A549 (cell line): ENCODE data around the gene DENND2D. TPM values are rescaled to one million over a fixed set of nuclear protein-coding genes. Genes with fewer than 3 reads are reported as not detected.

Experiments used
- ATAC-seq, 2 experiments: fragments of 200-7000 bp in 1 of 2; fragments of >200 bp in 1 of 2; cut with Nextera tagmentation in 1 of 2; cut with Tn5 transposase in 1 of 2; 3 replicates each; pipeline versions ENCODE4 v1.8.0 to v1.9.1; 2018 to 2020; ENCODE audit warnings: mild to moderate bottlenecking in 1 of 2, moderate library complexity in 1 of 2
- CTCF ChIA-PET: fragments of 300-600 bp; sonication (Branson Sonifier 250); formaldehyde crosslinking; extraction: SDS; loops from one replicate; lab custom pipeline; 2021; ENCODE audit warnings: antibody characterized with exemption, inconsistent platforms; lab: Yijun Ruan, JAX
- POLR2A ChIA-PET: fragments of 350-600 bp; formaldehyde crosslinking; extraction: SDS; loops from one replicate; lab custom pipeline; 2021; ENCODE audit warnings: antibody characterized with exemption, inconsistent platforms; lab: Yijun Ruan, JAX
- DNase-seq, 2 experiments: peaks; one replicate each; pipeline versions ENCODE4 v3.0.0 to v3.0.0-alpha.2; 2011 to 2016; ENCODE audit warnings: low read depth in 1 of 2, low spot score in 1 of 2
- FAIRE-seq: peaks from 2 replicates; lab custom pipeline; 2011; peaks lifted over from hg19 to GRCh38; lab: Jason Lieb, UNC
- H3K27ac ChIP-seq, 2 experiments: fragments of >200 bp; sonication (Bioruptor Twin); formaldehyde crosslinking; 3 replicates each; pipeline ENCODE4 v1.5.1; 2016 to 2017
- H3K4me1 ChIP-seq: fragments of >200 bp; sonication (Bioruptor Twin); formaldehyde crosslinking; 3 replicates; pipeline ENCODE4 v1.6.1; 2016
- H3K4me2 ChIP-seq: fragments of >200 bp; sonication (Bioruptor Twin); formaldehyde crosslinking; 3 replicates; pipeline ENCODE4 v1.6.1; 2016
- H3K4me3 ChIP-seq: fragments of >200 bp; sonication (Bioruptor Twin); formaldehyde crosslinking; 3 replicates; pipeline ENCODE4 v1.5.1; 2016
- H3K9me3 ChIP-seq: fragments of >200 bp; sonication (Bioruptor Twin); formaldehyde crosslinking; 3 replicates; pipeline ENCODE4 v1.6.1; 2016
- ATOH8 ChIP-seq: fragments of 250-450 bp; sonication (Bioruptor Pico); IDR thresholded peaks from 2 replicates; pipeline ENCODE4 v1.5.0; 2020; ENCODE audit warnings: low read depth, mild to moderate bottlenecking, moderate library complexity
- BHLHE40 ChIP-seq: IDR thresholded peaks from 2 replicates; pipeline ENCODE4 v1.6.1; 2012; ENCODE audit warnings: low read depth, low read length, inconsistent platforms
- CEBPB ChIP-seq, 2 experiments: fragments of >200 bp in 1 of 2; sonication (Bioruptor Twin) in 1 of 2; formaldehyde crosslinking in 1 of 2; IDR thresholded peaks; 2 replicates each; pipeline ENCODE4 v1.6.1; 2012 to 2016
- EHMT2 ChIP-seq: fragments of 200-600 bp; sonication (generic); IDR thresholded peaks from 2 replicates; pipeline ENCODE4 v1.6.1; 2016; ENCODE audit warnings: antibody characterized with exemption, low read depth, mild to moderate bottlenecking, moderate library complexity
- EP300 ChIP-seq, 2 experiments: fragments of >200 bp; sonication (Bioruptor Twin); formaldehyde crosslinking; IDR thresholded peaks; 2 replicates in 1 of 2; 3 replicates in 1 of 2; pipeline ENCODE4 v1.6.1; 2016 to 2017
- FOSB ChIP-seq: fragments of 250-450 bp; sonication (Bioruptor Pico); IDR thresholded peaks from 2 replicates; pipeline ENCODE4 v1.5.0; 2020; ENCODE audit warnings: mild to moderate bottlenecking, moderate library complexity
- FOSL2 ChIP-seq, 2 experiments: fragments of 450-650 bp in 1 of 2; fragments of >200 bp in 1 of 2; sonication (Bioruptor Twin) in 1 of 2; formaldehyde crosslinking; IDR thresholded peaks; 2 replicates each; pipeline versions ENCODE4 v1.5.0 to v1.6.1; 2016 to 2020; ENCODE audit warnings: mild to moderate bottlenecking in 1 of 2, moderate library complexity in 1 of 2
- FOXS1 ChIP-seq: fragments of 250-450 bp; sonication (Bioruptor Pico); IDR thresholded peaks from 2 replicates; pipeline ENCODE4 v1.5.0; 2020; ENCODE audit warnings: mild to moderate bottlenecking, moderate library complexity
- GATA3 ChIP-seq: IDR thresholded peaks from 2 replicates; pipeline ENCODE4 v1.6.1; 2012; ENCODE audit warnings: borderline replicate concordance
- JUN ChIP-seq, 2 experiments: fragments of >200 bp; sonication (Bioruptor Twin); formaldehyde crosslinking; IDR thresholded peaks; 2 replicates in 1 of 2; 3 replicates in 1 of 2; pipeline ENCODE4 v1.6.1; 2016 to 2017
- JUNB ChIP-seq: fragments of >200 bp; sonication (Bioruptor Twin); formaldehyde crosslinking; IDR thresholded peaks from 2 replicates; pipeline ENCODE4 v1.6.1; 2016
- KDM5A ChIP-seq: fragments of 200-600 bp; sonication (generic); IDR thresholded peaks from 2 replicates; pipeline ENCODE4 v1.6.1; 2016; ENCODE audit warnings: antibody characterized with exemption, mild to moderate bottlenecking
- MAFK ChIP-seq: fragments of 450-650 bp; IDR thresholded peaks from 2 replicates; pipeline ENCODE4 v1.6.1; 2014; ENCODE audit not compliant: partially characterized antibody
- MAZ ChIP-seq: fragments of 150-350 bp; IDR thresholded peaks from 2 replicates; pipeline ENCODE4 v1.6.1; 2014; ENCODE audit warnings: antibody characterized with exemption, low read depth, low read length, borderline replicate concordance
- MYC ChIP-seq: IDR thresholded peaks from 2 replicates; pipeline ENCODE4 v1.6.1; 2012; ENCODE audit warnings: mild to moderate bottlenecking, inconsistent platforms, low read length, improper control_type of control experiment, borderline replicate concordance
- NFE2L2 ChIP-seq: fragments of 150-350 bp; conservative IDR thresholded peaks from 2 replicates; pipeline ENCODE4 v1.6.1; 2014; ENCODE audit warnings: low read length
- NR3C1 ChIP-seq: fragments of >200 bp; sonication (Bioruptor Twin); formaldehyde crosslinking; IDR thresholded peaks from 3 replicates; pipeline ENCODE4 v1.6.1; 2017
- POLR2A ChIP-seq: IDR thresholded peaks from 2 replicates; pipeline ENCODE4 v1.6.1; 2012; ENCODE audit warnings: mild to moderate bottlenecking, low read length
- RAD21 ChIP-seq, 2 experiments: fragments of >200 bp in 1 of 2; sonication (Bioruptor Twin) in 1 of 2; formaldehyde crosslinking in 1 of 2; IDR thresholded peaks in 1 of 2; conservative IDR thresholded peaks in 1 of 2; 2 replicates in 1 of 2; 3 replicates in 1 of 2; pipeline ENCODE4 v1.6.1; 2012 to 2018; ENCODE audit warnings: inconsistent platforms in 1 of 2
- RARB ChIP-seq: fragments of 250-450 bp; sonication (Bioruptor Pico); IDR thresholded peaks from 2 replicates; pipeline ENCODE4 v1.8.0; 2021; ENCODE audit warnings: mild to moderate bottlenecking, moderate library complexity
- RCOR1 ChIP-seq: fragments of 150-350 bp; IDR thresholded peaks from 2 replicates; pipeline ENCODE4 v1.6.1; 2014; ENCODE audit warnings: antibody characterized with exemption, low read length, low read depth
- RFX5 ChIP-seq: fragments of 450-650 bp; IDR thresholded peaks from 2 replicates; pipeline ENCODE4 v1.7.1; 2014; ENCODE audit warnings: antibody characterized with exemption, mild to moderate bottlenecking, moderate library complexity
- SREBF2 ChIP-seq: fragments of 450-650 bp; IDR thresholded peaks from 2 replicates; pipeline ENCODE4 v1.6.1; 2014; ENCODE audit warnings: mild to moderate bottlenecking, moderate library complexity
- TP53 ChIP-seq: fragments of 250-450 bp; sonication (Bioruptor Pico); IDR thresholded peaks from 2 replicates; pipeline ENCODE4 v1.5.0; 2021; ENCODE audit warnings: mild to moderate bottlenecking, moderate library complexity
- ZC3H11A ChIP-seq: fragments of 450-650 bp; IDR thresholded peaks from 2 replicates; pipeline ENCODE4 v1.6.1; 2014; ENCODE audit warnings: antibody characterized with exemption, mild to moderate bottlenecking
- ZNF302 ChIP-seq: fragments of 250-450 bp; sonication (Bioruptor Pico); IDR thresholded peaks from 2 replicates; pipeline ENCODE4 v1.9.0; 2021; ENCODE audit warnings: inconsistent platforms, mild to moderate bottlenecking, moderate library complexity
- WGBS: methylation state at CpG from one replicate; pipeline ENCODE4 v1.1.6; 2017; ENCODE audit errors: missing lambda C conversion rate; 5-methylcytosine and 5-hydroxymethylcytosine counted together
- polyA plus RNA-seq, 4 experiments: library from polyadenylated mRNA; depleted of rRNA in 3 of 4; stranded (reverse); fragments of >200 nt; fragmentation: RNase III in 1 of 4; extraction: RNeasy Plus Mini Kit Qiagen cat#74134 plus additional on column Dnase treatment in 1 of 4; gene quantifications; 2 replicates in 3 of 4; 3 replicates in 1 of 4; pipeline ENCODE4 v1.2.3, GENCODE V29; 2011 to 2017
- TF ChIP-seq, protein P1 (sequence below): IDR thresholded peaks from 2 replicates; pipeline ENCODE4 v1.6.1; 2012
- TF ChIP-seq, protein P2 (sequence below): fragments of >200 bp; sonication (Bioruptor Twin); formaldehyde crosslinking; IDR thresholded peaks from 2 replicates; pipeline ENCODE4 v1.6.1; 2016

The DENND2D gene
- polyA plus RNA-seq, 2 of the 4 experiments (the other 2 are of a cell fraction): 1.7 to 3.4 TPM

GRCh38 chr1:111190931-111191451 lies 9.5 kb downstream of the DENND2D start:
- H3K27ac ChIP-seq: no peak overlapping the region
- no peak for ATAC-seq
- no peak overlapping the region for H3K4me2 ChIP-seq

DNA sequence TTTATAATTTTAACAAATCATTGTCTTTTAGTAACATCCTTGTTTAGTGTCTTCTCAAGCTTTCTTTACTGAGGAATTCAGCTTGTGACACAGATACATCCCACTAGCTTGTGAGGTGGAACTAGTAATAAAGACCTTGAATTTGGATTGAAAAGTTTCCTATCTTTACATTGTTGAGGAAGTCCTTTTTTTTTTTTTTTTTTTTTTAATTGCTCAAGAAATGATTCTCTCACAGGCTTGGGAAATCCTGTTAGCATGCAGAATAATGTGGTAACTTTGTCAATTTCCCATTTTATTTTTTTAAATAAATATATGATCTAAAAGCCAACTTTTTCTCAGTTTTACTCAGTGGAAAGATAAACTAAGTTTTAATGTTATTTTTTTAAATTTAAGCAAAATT lies 15.8 kb downstream of the DENND2D start:
- POLR2A ChIA-PET: no interaction called here
- Histone ChIP-seq H3K4me2 (no peak overlapping the region), H3K4me1 (no peaks in the 10 kb centered on the region)
- CTCF ChIA-PET: no interaction called here
- no peak for FAIRE-seq
- TF ChIP-seq CEBPB (IDR thresholded peaks at IDR 0.05): no peak
- no peak for TF ChIP-seq EHMT2
- TF ChIP-seq MAFK: no peak
- TF ChIP-seq, protein P1, sequence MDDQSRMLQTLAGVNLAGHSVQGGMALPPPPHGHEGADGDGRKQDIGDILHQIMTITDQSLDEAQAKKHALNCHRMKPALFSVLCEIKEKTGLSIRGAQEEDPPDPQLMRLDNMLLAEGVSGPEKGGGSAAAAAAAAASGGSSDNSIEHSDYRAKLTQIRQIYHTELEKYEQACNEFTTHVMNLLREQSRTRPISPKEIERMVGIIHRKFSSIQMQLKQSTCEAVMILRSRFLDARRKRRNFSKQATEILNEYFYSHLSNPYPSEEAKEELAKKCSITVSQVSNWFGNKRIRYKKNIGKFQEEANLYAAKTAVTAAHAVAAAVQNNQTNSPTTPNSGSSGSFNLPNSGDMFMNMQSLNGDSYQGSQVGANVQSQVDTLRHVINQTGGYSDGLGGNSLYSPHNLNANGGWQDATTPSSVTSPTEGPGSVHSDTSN: no peak
- TF ChIP-seq FOSB (CRISPR knock-in tag): no peak
- no peak for TF ChIP-seq MAZ
- no peak for TF ChIP-seq NR3C1
- TF ChIP-seq, all 56 proteins: peak for 0
- DNase-seq: no peak
- Histone ChIP-seq H3K4me3 (no peak overlapping the region), H3K9me3 (no peaks in the 10 kb centered on the region), H3K27ac (no peak overlapping the region)
- no peak for ATAC-seq

More at GRCh38 chr1:111190931-111191451, 9.5 kb downstream of the DENND2D start:
- no peaks in the 10 kb centered on the region for H3K9me3 ChIP-seq
- FAIRE-seq (no peak), DNase-seq (no peak)
- ChIA-PET CTCF (no interaction called here), POLR2A (no interaction called here)
- no peak overlapping the region for H3K4me3 ChIP-seq
- no peak for TF ChIP-seq KDM5A
- no peak for TF ChIP-seq FOSB (CRISPR knock-in tag)
- 90% methylated on average over 2 of the region's 2 CpGs for WGBS
- no peaks in the 10 kb centered on the region for H3K4me1 ChIP-seq

DNA sequence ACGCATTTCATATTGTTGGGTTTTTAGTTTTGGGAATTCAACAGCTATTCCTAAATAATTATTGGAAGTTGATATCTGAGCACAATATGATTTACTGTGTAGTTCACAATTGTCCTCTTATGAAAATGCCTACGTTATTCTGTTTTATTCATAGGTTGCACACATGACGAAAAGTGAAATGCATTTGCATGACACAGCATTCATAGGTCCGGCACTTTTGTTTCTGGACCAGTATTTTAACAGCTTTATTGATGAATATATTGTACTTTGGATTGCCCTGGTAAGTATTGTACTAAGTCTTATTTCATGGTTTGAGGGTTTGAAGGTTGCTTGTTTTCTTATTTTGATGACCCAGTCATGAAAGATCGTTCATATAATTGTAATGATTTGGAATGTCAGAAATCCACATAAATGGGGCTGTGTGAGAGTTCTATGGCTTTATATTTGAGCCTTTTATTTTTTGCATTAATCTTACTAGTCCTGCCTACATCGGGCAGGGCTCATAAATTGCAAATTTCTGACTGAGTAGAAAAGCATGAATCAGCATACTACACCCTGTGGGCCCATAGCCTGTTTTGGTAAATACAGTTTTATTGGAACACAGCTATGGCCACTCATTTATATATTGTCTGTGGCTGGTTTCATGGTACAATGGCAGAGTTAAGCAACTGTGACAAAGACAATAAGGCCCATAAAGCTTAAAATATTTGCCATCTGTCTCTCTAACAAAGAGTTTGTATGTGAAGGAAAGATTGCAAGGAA lies 17.0 kb downstream of the DENND2D start:
- DNase-seq (no peak), ATAC-seq (no peak), FAIRE-seq (no peak)
- no peak overlapping the region for H3K4me2 ChIP-seq
- ChIA-PET CTCF (no interaction called here), POLR2A (no interaction called here)
- no peak overlapping the region for H3K27ac ChIP-seq
- 96% methylated on average over 6 of the region's 6 CpGs for WGBS
- no peak overlapping the region for H3K4me3 ChIP-seq
- no peaks in the 10 kb centered on the region for H3K4me1 ChIP-seq
- TF ChIP-seq MAZ (no peak), FOXS1 (CRISPR knock-in tag) (no peak), EHMT2 (no peak), RAD21 (conservative IDR thresholded peaks at IDR 0.05 in 1 of 2, IDR thresholded peaks at IDR 0.05 in 1 of 2) (no peak), RFX5 (no peak), NFE2L2 (no peak), TP53 (CRISPR knock-in tag) (no peak), RARB (CRISPR knock-in tag) (no peak)
- no peaks in the 10 kb centered on the region for H3K9me3 ChIP-seq

GRCh38 chr1:111182052-111182451 lies 18.4 kb downstream of the DENND2D start:
- CTCF ChIA-PET: interaction anchor here (0.6 kb wide), 1 partner anchor 299 kb away, joined by 3 read pairs; no protein-coding TSS in a partner anchor
- Histone ChIP-seq H3K4me2 (no peak overlapping the region), H3K4me3 (no peak overlapping the region), H3K4me1 (no peaks in the 10 kb centered on the region), H3K9me3 (no peaks in the 10 kb centered on the region), H3K27ac (no peak overlapping the region)
- DNase-seq (no peak), ATAC-seq (no peak), FAIRE-seq (no peak)
- TF ChIP-seq FOSB (CRISPR knock-in tag) (no peak), BHLHE40 (no peak), GATA3 (no peak), MYC (no peak), FOSL2 (IDR thresholded peaks at IDR 0.05) (no peak), FOSL2 (CRISPR knock-in tag; IDR thresholded peaks at IDR 0.05) (no peak), SREBF2 (no peak), ATOH8 (CRISPR knock-in tag) (no peak), JUN (IDR thresholded peaks at IDR 0.05) (no peak), NR3C1 (no peak), ZNF302 (CRISPR knock-in tag) (no peak), ZC3H11A (no peak), NFE2L2 (no peak), POLR2A (no peak), JUNB (no peak), RCOR1 (no peak), EP300 (IDR thresholded peaks at IDR 0.05) (no peak)
- TF ChIP-seq, protein P2, sequence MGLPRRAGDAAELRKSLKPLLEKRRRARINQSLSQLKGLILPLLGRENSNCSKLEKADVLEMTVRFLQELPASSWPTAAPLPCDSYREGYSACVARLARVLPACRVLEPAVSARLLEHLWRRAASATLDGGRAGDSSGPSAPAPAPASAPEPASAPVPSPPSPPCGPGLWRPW: no peak
- POLR2A ChIA-PET: no interaction called here
- WGBS: 89% methylated on average over 2 of the region's 2 CpGs
